ENCODE data around the gene HMGCS1.

DNA sequence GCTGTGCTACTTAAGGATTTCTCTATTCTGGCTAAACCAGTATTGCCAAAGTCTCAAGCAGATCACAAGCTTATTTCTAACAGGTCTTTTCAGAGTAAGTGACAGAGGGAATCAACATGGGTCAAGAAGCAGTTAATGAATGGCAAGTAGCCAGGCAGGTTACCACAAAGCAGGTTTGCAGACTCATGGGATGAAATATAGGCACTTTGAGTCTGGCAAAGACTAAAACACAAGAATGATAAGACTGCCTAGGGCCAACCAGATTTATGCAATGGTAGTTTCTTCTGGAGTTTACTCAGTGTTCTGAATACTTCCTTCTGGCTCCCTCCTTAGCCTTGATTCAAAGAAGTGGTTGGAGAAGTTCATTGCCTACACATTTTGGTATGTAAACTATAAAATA is 3.6 kb downstream of the HMGCS1 start:
- TF ChIP-seq, protein P1, sequence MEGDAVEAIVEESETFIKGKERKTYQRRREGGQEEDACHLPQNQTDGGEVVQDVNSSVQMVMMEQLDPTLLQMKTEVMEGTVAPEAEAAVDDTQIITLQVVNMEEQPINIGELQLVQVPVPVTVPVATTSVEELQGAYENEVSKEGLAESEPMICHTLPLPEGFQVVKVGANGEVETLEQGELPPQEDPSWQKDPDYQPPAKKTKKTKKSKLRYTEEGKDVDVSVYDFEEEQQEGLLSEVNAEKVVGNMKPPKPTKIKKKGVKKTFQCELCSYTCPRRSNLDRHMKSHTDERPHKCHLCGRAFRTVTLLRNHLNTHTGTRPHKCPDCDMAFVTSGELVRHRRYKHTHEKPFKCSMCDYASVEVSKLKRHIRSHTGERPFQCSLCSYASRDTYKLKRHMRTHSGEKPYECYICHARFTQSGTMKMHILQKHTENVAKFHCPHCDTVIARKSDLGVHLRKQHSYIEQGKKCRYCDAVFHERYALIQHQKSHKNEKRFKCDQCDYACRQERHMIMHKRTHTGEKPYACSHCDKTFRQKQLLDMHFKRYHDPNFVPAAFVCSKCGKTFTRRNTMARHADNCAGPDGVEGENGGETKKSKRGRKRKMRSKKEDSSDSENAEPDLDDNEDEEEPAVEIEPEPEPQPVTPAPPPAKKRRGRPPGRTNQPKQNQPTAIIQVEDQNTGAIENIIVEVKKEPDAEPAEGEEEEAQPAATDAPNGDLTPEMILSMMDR (IDR thresholded peaks at IDR 0.05; ENCODE audit: insufficient read depth, low read length): no peak
- no peak for TF ChIP-seq SPI1 (IDR thresholded peaks at IDR 0.05; ENCODE audit: borderline replicate concordance, low read depth)
- no peak for TF ChIP-seq POLR2AphosphoS5 (IDR thresholded peaks at IDR 0.05; ENCODE audit: low read depth)
